ENCODE results near the gene MLXIP.

MLXIP gene

DNA sequence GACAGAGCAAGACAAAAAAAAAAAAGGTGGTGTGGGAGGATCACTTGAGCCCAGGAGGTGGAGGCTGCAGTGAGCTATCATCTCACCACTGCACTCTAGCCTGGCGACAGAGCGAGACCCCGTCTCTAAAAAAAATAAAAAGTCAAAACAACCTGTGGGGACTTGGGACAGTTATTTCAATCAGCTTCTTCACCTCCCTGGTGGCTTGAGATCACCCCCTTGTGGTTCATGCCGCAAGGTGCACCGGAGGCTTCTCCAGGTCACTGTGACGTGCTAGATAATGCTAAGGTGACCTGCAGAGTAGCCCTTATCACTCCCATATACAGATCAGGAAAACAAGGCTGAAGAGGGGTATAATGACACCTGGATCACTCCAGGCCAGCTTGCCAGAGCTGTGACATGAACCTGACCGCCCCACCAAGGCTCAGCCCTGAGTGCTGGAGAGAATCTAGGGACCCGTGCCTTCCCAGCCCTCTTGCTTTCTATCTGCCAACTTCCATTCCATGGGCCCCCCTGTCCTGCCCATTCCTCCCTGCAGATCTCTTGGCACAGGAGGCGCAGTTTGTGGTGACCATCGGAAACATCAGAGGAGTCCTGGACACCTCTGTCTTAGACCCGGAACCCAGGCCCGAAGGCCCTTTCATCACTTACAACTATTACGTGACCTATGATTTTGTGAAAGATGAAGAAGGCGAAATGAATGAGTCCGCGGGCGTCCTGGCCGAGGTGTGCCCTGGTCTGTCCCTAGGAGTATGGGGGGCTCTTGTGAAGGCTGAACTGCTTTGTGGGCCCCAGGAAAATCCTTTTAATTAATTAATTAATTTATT lies 112.5 kb downstream of the MLXIP start:
- DNase-seq = peak; percentile 19

DNA sequence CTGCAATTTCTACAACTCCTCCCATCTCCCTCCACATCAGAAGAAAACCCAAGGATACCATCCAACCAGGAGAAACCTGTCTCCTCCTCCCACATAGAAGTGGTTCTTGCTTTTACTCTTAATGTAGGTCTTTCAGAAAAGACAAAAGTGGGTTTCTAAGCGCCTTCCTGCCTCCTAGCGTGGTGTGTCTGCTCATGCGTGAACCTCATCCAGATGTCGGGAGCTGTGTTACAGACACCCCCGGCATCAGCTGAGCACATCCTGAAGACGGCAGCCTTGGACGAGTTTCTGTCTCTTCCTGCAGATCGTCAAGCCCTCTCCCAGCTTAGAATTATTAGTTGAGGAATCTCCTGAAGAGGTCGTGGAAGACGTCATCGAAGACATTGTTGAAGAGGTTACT lies 113.9 kb downstream of the MLXIP start:
- no peak for DNase-seq

DNA sequence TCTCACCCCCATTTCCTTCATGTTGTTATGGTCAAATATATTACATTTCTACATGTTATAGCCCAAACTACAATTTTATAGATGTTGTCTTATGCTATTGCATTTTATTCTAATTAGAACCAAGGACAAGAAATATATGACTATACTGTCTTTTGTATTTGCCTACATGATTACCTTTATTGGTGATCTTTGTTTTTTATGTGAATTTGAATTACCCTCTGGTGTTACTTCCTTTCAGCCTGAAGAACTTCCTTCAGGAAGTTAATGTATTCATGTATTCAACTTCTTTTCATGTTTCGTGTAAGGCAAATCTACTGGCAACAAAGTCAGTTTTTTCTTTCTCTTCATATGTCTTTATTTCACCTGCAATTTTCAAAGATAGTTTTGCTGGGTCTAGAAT lies 116.2 kb downstream of the MLXIP start:
- no peak for DNase-seq

DNA sequence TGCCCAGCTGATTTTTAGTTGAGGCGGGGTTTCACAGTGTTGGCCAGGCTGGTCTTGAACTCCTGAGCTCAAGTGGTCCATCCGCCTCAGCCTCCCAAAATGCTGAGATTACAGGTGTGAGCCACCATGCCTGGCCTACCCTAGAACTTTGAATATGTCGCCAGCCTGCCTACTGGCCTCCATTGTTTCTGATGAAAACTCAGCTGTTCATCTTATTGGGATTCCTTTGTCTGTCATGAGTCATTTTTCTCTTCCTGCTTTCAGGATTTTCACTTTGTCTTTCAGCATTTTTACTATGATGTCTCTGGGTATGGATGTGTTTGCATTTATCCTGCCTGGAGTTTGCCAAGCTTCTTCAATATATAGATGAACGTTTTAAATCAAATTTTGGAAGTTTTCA lies 116.8 kb downstream of the MLXIP start:
- no peak for DNase-seq

Measured in NCI-H526 treated with DMSO at 0.1 percent for 48 hours (cell line).